ENCODE measurements around the gene MBNL1.
"Not testable (repeated sequence)": the region's sequence is repeated elsewhere in the genome, so short reads cannot be mapped to it uniquely, and the experiment has no call there.

MBNL1 gene

DNA sequence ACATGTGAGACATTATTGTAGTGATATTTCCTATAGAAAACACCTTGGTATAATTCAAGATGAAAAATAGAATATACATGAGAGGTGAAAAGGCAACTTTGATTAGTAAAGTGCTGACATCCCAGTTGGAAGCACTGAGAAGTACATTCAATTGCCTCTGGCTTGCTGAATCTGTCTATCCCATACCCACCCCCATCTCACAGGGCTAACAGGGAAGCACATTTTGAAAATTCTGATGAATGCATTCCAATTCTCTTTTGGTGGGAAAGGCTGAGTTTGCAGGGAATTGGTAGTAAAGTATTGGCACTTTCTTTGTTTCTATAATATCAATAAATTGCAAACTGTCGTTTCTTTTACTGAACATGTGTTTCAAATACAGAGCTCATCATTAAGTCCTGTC, 122.9 kb downstream of the MBNL1 start:
- Mint-ChIP-seq H3K4me3 (no peak overlapping the region), H3K4me1 (peaks cover 12% of the 10 kb centered on the region), H3K27ac (no peak overlapping the region), H3K9me3 (no peaks in the 10 kb centered on the region), H3K36me3 (ENCODE audit: low read depth) (no peaks in the 10 kb centered on the region), H3K27me3 (ENCODE audit: low read depth, poor library complexity) (no peaks in the 10 kb centered on the region)
- TF ChIP-seq, protein P1, sequence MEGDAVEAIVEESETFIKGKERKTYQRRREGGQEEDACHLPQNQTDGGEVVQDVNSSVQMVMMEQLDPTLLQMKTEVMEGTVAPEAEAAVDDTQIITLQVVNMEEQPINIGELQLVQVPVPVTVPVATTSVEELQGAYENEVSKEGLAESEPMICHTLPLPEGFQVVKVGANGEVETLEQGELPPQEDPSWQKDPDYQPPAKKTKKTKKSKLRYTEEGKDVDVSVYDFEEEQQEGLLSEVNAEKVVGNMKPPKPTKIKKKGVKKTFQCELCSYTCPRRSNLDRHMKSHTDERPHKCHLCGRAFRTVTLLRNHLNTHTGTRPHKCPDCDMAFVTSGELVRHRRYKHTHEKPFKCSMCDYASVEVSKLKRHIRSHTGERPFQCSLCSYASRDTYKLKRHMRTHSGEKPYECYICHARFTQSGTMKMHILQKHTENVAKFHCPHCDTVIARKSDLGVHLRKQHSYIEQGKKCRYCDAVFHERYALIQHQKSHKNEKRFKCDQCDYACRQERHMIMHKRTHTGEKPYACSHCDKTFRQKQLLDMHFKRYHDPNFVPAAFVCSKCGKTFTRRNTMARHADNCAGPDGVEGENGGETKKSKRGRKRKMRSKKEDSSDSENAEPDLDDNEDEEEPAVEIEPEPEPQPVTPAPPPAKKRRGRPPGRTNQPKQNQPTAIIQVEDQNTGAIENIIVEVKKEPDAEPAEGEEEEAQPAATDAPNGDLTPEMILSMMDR (IDR thresholded peaks at IDR 0.05), result no peak
- DNase-seq, result no peak

GRCh38 chr3:152392272-152392880, 123.6 kb downstream of the MBNL1 start:
- Mint-ChIP-seq H3K4me1 (peaks cover 12% of the 10 kb centered on the region), H3K27ac (no peak overlapping the region), H3K9me3 (no peaks in the 10 kb centered on the region), H3K4me3 (no peak overlapping the region), H3K36me3 (ENCODE audit: low read depth) (no peaks in the 10 kb centered on the region), H3K27me3 (ENCODE audit: low read depth, poor library complexity) (no peaks in the 10 kb centered on the region)
- no peak for DNase-seq
- TF ChIP-seq, protein P1 (IDR thresholded peaks at IDR 0.05), result no peak

DNA sequence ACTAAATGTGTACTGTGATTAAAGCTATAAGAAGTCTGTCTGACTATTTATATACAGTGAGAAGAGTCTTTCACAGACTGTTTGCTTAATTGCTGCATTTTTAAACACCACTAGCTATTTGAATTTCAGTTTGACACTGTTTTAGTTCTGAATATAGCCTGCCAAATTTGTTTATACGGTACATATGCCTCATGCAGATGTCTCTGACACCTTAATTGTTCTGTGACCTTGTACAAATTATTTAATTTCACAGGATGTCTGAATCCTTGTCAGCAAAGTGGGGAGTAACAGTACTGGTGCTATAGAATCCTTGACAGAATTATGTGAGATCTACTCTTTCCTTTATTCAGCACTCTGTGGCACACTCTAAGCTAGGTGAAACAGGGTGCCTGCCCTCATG, 125.5 kb downstream of the MBNL1 start:
- Mint-ChIP-seq H3K4me1 (peaks cover 12% of the 10 kb centered on the region), H3K36me3 (ENCODE audit: low read depth) (no peaks in the 10 kb centered on the region), H3K27ac (no peak overlapping the region), H3K9me3 (no peaks in the 10 kb centered on the region), H3K27me3 (ENCODE audit: low read depth, poor library complexity) (no peaks in the 10 kb centered on the region), H3K4me3 (no peak overlapping the region)
- TF ChIP-seq, protein P1 (IDR thresholded peaks at IDR 0.05), result no peak
- no peak for DNase-seq

- H3K27me3 Mint-ChIP-seq (ENCODE audit: low read depth, poor library complexity), result no peaks in the 10 kb centered on the region
- H3K4me3 Mint-ChIP-seq, result no peak overlapping the region
- peaks cover 7% of the 10 kb centered on the region for H3K4me1 Mint-ChIP-seq
- no peak overlapping the region for H3K27ac Mint-ChIP-seq
- TF ChIP-seq, protein P1 (IDR thresholded peaks at IDR 0.05), result no peak
- DNase-seq, result no peak
- H3K9me3 Mint-ChIP-seq, result no peaks in the 10 kb centered on the region
- no peaks in the 10 kb centered on the region for H3K36me3 Mint-ChIP-seq (ENCODE audit: low read depth)
These were observed 127.0 kb downstream of the MBNL1 start for GRCh38 chr3:152395764-152396163.

- DNase-seq, result no peak
- Mint-ChIP-seq H3K9me3 (no peaks in the 10 kb centered on the region), H3K36me3 (ENCODE audit: low read depth) (no peaks in the 10 kb centered on the region), H3K27me3 (ENCODE audit: low read depth, poor library complexity) (no peaks in the 10 kb centered on the region), H3K27ac (no peak overlapping the region), H3K4me1 (no peaks in the 10 kb centered on the region), H3K4me3 (no peak overlapping the region)
- TF ChIP-seq, protein P1 (IDR thresholded peaks at IDR 0.05), result no peak
These were observed 128.1 kb downstream of the MBNL1 start for GRCh38 chr3:152396867-152397266.

DNA sequence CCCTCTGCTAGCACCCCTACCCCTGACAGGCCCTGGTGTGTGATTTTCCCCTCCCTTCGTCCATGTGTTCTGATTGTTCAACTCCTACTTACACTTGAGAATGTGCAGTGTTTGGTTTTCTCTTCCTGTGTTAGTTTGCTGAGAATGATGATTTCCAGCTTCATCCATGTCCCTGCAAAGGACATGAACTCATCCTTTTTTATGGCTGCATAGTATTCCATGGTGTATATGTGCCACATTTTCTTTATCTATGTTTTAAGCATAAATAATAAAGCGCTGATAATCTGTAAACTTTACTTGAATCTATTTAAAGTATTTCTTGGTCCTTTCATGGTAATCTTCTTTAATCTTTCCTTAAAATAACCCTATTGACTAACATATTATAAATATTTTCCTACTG, 128.6 kb downstream of the MBNL1 start:
- H3K9me3 Mint-ChIP-seq; H3K4me1 Mint-ChIP-seq; H3K36me3 Mint-ChIP-seq (ENCODE audit: low read depth); H3K27ac Mint-ChIP-seq; DNase-seq; H3K4me3 Mint-ChIP-seq; H3K27me3 Mint-ChIP-seq (ENCODE audit: low read depth, poor library complexity): not testable (repeated sequence)

Measured in nephron progenitor cell (in vitro differentiated cells).